Measurements from ENCODE around the gene TRMT10A.

GRCh38 chr4:99574530-99575324 lies 10.9 kb upstream of the TRMT10A start, which contains the start of gene MTTP:
- TF ChIP-seq CTCF (conservative IDR thresholded peaks at IDR 0.05 in 1 of 2, IDR thresholded peaks at IDR 0.05 in 1 of 2; ENCODE audit: low read depth in 1 of 2, low read length in 2 of 2) (no peak), EZH2 (IDR thresholded peaks at IDR 0.05; ENCODE audit: low read length, missing control alignments) (no peak)

All from fibroblast of lung (primary cell).